Pancreas (tissue), 10 donors: ENCODE measurements around the gene PON3. TPM values are rescaled to one million over a fixed set of nuclear protein-coding genes. Genes with fewer than 3 reads are reported as not detected.
A peak's percentile ranks its signal among the peaks of the same experiment; 100 is the strongest.

Source experiments
- ATAC-seq, 4 donors: fragments of 200-7000 bp; cut with Tn5 transposase; one replicate each; pipeline versions ENCODE4 v1.8.0 to v1.9.1; 2020; ENCODE audit warnings: mild to moderate bottlenecking in 4 of 4, moderate library complexity in 4 of 4
- DNase-seq, 6 donors: peaks; one replicate each; pipeline ENCODE4 v3.0.0-alpha.2; 2020
- FAIRE-seq: peaks from 2 replicates; lab custom pipeline; 2012; peaks lifted over from hg19 to GRCh38; lab: Jason Lieb, UNC
- H3K27ac ChIP-seq, 4 donors: fragments of 200-600 bp; sonication (generic); 1 replicate in 3 of 4; 2 replicates in 1 of 4; pipeline versions ENCODE4 v1.5.0 to v1.8.0; 2020
- H3K27me3 ChIP-seq, 4 donors: fragments of 200-600 bp; one replicate each; pipeline ENCODE4 v1.8.0; 2021
- H3K36me3 ChIP-seq, 3 donors: fragments of 200-600 bp; sonication (generic) in 1 of 3; one replicate each; pipeline versions ENCODE4 v1.5.0 to v1.8.0; 2020 to 2021
- H3K4me1 ChIP-seq, 3 donors: fragments of 200-600 bp; one replicate each; pipeline ENCODE4 v1.8.0; 2021
- H3K4me3 ChIP-seq, 4 donors: fragments of 200-600 bp; sonication (generic) in 2 of 4; one replicate each; pipeline versions ENCODE4 v1.5.0 to v1.8.0; 2020 to 2021
- H3K9me3 ChIP-seq, 4 donors: fragments of 200-600 bp; one replicate each; pipeline ENCODE4 v1.8.0; 2021
- WGBS, 2 donors: extraction: QIAGEN DNeasy Blood & Tissue Kit; methylation state at CpG; one replicate each; pipeline ENCODE4 v1.1.7; 2013; 5-methylcytosine and 5-hydroxymethylcytosine counted together
- intact Hi-C, 3 donors: fragments of 100-400 bp; cut with DNase I; formaldehyde crosslinking; loops; one replicate each; pipeline versions ENCODE4 v1.11.1 to v1.14.2; 2022
- polyA plus RNA-seq, 2 donors: library from polyadenylated mRNA; stranded (reverse); fragments of 200-250 nt; gene quantifications; one replicate each; pipeline ENCODE4 v1.2.3, GENCODE V29; 2013
- total RNA-seq, 6 donors: library from RNA; stranded (reverse); fragmentation: NEBNext Ultra II Directional in 4 of 6; extraction: Animal tissue kit (Norgen Biotek cat#: 25700) in 4 of 6; gene quantifications; one replicate each; pipeline versions ENCODE4 v1.2.1 to v1.2.4, GENCODE V29; 2021 to 2023
- TF ChIP-seq, protein P1 (sequence below), 4 donors: fragments of 200-600 bp; sonication (generic) in 3 of 4; IDR thresholded peaks; one replicate each; pipeline versions ENCODE4 v1.5.0 to v1.8.0; 2021; ENCODE audit warnings: antibody characterized with exemption in 4 of 4
- donor health status: healthy with polysubstance abuse.
- donor health status: DM: no; HTN: no; CAD: no; lungs with moderate emphysema.
- donor health status: DM: no; HTN: no; CAD: no.
- donor health status: control.
- donor health status: control.
- donor health status: Bipolar disorder and iron deficiency.
- donor health status: DM: yes; HTN: yes; CAD: no.
- donor health status: DM: no; HTN: no; CAD: no.
- donor health status: DM: no; HTN: no; CAD: no.
- donor health status: DM: yes; HTN: yes; CAD: no.

PON3 gene
- total and polyA plus RNA-seq, 8 donors, result 2.4 to 9.3 (median 4.0) TPM

DNA sequence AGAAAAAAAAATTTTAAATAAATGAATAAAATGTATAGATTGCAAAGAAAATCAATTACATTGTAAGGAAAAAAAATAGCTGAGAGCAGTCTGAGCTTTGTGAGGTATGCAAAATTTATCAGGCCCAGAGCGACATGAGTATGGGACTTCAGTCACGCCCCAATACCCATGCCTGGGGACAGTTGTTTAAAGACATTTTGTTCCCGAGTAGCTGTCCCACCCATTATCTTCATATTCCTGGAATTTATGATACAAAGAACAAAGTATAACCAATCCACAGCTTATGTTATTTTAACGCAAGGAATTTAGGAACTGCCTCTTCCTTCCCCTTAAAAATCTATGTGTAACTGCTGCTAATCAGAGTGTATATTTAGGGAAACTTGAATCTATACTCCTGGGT is 40.2 kb upstream of the PON3 start:
- intact Hi-C loops, result no loop called here
- Histone ChIP-seq H3K4me1 (no peaks in the 10 kb centered on the region), H3K9me3 (no peaks in the 10 kb centered on the region), H3K27ac (no peak overlapping the region), H3K4me3 (no peak overlapping the region), H3K27me3 (no peaks in the 10 kb centered on the region), H3K36me3 (no peaks in the 10 kb centered on the region)
- TF ChIP-seq, protein P1, sequence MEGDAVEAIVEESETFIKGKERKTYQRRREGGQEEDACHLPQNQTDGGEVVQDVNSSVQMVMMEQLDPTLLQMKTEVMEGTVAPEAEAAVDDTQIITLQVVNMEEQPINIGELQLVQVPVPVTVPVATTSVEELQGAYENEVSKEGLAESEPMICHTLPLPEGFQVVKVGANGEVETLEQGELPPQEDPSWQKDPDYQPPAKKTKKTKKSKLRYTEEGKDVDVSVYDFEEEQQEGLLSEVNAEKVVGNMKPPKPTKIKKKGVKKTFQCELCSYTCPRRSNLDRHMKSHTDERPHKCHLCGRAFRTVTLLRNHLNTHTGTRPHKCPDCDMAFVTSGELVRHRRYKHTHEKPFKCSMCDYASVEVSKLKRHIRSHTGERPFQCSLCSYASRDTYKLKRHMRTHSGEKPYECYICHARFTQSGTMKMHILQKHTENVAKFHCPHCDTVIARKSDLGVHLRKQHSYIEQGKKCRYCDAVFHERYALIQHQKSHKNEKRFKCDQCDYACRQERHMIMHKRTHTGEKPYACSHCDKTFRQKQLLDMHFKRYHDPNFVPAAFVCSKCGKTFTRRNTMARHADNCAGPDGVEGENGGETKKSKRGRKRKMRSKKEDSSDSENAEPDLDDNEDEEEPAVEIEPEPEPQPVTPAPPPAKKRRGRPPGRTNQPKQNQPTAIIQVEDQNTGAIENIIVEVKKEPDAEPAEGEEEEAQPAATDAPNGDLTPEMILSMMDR (IDR thresholded peaks at IDR 0.05), result no peak
- FAIRE-seq, result no peak
- 80 to 81% methylated on average over 4 of the region's 4 CpGs for WGBS, 2 donors
- ATAC-seq, result no peak
- no peak for DNase-seq

DNA sequence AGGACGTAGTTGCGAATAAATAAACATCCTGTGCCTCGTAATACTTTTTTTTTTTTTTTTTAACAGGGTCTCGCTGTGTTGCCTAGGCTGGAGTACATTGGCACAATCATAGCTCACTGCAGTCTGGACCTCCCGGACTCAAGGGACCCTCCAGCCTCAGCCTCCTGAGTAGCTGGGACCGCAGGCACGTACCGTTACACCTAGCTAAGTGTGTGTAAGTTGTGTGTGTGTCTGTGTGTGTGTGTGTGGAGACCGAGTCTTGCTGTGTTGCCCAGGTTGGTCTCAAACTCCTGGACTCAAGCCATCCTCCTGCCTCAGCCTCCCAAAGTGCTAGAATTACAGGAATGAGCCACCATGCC is 39.2 kb upstream of the PON3 start:
- peak overlapping the region; percentile 70 to 90 (median 88) for H3K27ac ChIP-seq
- no peak for FAIRE-seq
- 46 to 49% methylated on average over 9 of the region's 9 CpGs for WGBS, 2 donors
- DNase-seq, result no peak
- no peaks in the 10 kb centered on the region for H3K4me1 ChIP-seq
- intact Hi-C loops, result no loop called here
- H3K4me3 ChIP-seq, result peak overlapping the region; percentile 57 to 69 (median 62)
- no peaks in the 10 kb centered on the region for H3K36me3 ChIP-seq
- H3K9me3 ChIP-seq, result no peaks in the 10 kb centered on the region
- H3K27me3 ChIP-seq, result no peaks in the 10 kb centered on the region
- ATAC-seq, result peak in 2 of 4 donors; percentile 1 to 7
- TF ChIP-seq, protein P1 (IDR thresholded peaks at IDR 0.05), result no peak

DNA sequence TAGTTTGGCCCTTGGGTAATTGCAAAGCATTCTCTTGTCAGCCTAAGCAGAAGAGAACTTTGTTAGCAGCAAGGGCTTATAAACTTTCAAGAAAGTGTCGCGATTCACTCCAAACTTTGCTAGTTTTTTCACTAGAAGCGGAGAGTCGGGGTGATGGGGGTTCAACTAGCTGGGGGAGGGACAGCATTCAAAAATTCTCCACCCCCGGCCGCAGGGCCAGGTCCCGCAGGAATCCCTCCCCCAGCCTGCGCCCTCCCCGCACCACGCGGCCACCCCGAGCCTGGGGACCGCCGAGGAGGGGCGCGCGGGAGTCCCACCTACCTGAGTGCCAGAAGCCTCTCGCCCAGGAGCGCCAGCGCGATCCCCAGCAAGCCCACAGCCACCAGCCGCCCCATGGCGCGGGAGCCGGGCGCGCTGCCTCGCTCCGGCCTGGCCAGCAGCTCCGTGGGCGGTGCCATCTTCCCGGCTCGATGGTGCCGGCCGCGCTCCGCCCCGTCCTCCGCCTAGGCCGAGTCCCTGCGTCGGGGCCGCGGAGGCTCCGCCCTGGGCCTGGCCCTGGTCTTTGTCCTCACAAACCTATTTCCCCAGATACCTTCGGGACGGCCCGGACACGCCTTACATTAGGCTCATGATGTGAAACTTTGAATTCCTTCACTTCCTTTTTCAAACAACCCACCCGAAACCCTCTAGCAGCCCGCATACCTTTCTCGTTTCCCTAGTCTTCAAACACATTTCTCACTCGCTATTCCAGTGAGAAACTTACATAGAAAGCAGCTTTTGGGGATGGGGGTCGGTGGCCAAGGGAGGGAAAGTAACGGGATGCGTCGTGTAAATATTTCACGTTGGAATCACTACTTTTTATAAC is 38.6 kb upstream of the PON3 start, which contains the start of gene PON2:
TSS of gene PON2 (minus strand) at position 472 of the 865 bp plus-strand sequence. CDS start at position 395, 77 bp downstream.
- H3K27ac ChIP-seq, result peak within 1 kb of the TSS; percentile 70 to 90 (median 88)
- TF ChIP-seq, protein P1 (IDR thresholded peaks at IDR 0.05), result no peak
- ATAC-seq (peak; percentile 98 to 100 (median 98)), FAIRE-seq (no peak), DNase-seq (peak; percentile 75 to 90 (median 82))
- H3K36me3 ChIP-seq, result no peaks in the 10 kb centered on the region
- WGBS, 2 donors, result 0 to 1% methylated on average over 58 of the region's 58 CpGs
- peak within 1 kb of the TSS; percentile 57 to 69 (median 62) for H3K4me3 ChIP-seq
- H3K4me1 ChIP-seq, result no peaks in the 10 kb centered on the region
- intact Hi-C loops, result no loop called here
- H3K9me3 ChIP-seq, result no peaks in the 10 kb centered on the region
- H3K27me3 ChIP-seq, result no peaks in the 10 kb centered on the region

DNA sequence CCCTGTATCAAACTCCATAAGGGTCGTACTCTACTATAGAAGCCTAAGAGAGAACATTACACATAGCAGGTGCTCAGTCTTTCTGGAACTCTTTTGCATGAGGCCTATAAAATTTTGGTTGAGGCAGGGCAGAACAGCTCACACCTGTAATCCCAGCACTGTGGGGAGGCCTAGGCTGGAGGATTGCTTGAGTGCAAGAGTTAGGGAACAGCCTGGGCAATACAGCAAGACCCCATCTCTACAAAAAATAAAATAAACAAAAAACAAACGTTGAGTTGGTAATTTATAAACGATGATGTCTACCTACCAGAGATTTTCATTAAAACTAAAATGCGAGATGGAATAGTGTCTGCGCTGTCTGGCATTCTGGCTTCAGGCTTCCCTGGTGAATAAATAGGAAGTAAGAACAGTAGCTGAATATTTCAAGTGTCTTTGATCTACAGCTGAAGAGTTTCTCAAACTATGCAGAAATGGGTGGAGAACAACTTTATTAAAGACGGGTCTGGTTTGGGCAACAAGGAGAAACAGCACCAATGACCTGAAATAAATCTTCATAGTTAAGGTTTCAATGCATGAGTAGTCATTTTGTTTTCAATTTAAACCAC is 37.9 kb upstream of the PON3 start:
- peak; percentile 3 to 9 (median 4) for ATAC-seq
- intact Hi-C loops, result no loop called here
- peak overlapping the region; percentile 57 to 69 (median 62) for H3K4me3 ChIP-seq

More for the DNA sequence above, 37.9 kb upstream of the PON3 start:
- DNase-seq (no peak), FAIRE-seq (no peak)
- Histone ChIP-seq H3K9me3 (no peaks in the 10 kb centered on the region), H3K4me1 (no peaks in the 10 kb centered on the region), H3K36me3 (no peaks in the 10 kb centered on the region), H3K27ac (peak overlapping the region; percentile 70 to 90 (median 88)), H3K27me3 (no peaks in the 10 kb centered on the region)
- TF ChIP-seq, protein P1 (IDR thresholded peaks at IDR 0.05), result no peak
- WGBS, 2 donors, result 38 to 51% methylated on average over 6 of the region's 6 CpGs
